ENCODE data around the gene FAM83D.

The FAM83D gene

DNA sequence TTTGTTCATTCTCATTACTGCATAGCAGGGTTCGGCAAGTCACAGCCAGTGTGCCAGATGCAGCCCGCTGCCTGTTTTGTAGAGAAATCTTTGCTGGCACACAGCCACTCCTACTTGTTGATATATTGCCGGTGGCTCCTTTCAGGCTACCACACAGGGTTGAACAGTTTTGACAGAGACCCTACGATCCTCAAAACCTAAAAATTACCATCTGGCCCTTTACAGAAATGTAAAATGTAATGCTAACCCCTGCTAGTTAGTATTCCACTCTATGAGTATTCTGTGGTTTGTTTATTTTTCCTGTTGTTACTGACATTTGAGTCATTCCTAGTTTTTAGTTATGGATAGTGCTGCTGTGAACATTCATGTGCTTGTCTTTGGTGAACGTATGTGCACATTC is 47.4 kb downstream of the FAM83D start:
- Histone ChIP-seq H4K20me1 (ENCODE audit: insufficient read depth, low read length) (no peaks in the 10 kb centered on the region), H3K79me2 (ENCODE audit: low read length) (no peaks in the 10 kb centered on the region), H3K36me3 (replicated peaks; ENCODE audit: insufficient read depth, low read length) (no peaks in the 10 kb centered on the region), H3K9ac (ENCODE audit: low read length) (no peak overlapping the region), H3K27me3 (replicated peaks; ENCODE audit: insufficient read depth, low read length) (no peaks in the 10 kb centered on the region), H3K4me2 (ENCODE audit: low read depth, low read length) (no peak overlapping the region), H2AFZ (ENCODE audit: low read length) (no peak overlapping the region), H3K27ac (ENCODE audit: low read length) (no peak overlapping the region), H3F3A (ENCODE audit: insufficient read depth, low read length) (no peaks in the 10 kb centered on the region), H3K4me1 (ENCODE audit: low read length) (no peaks in the 10 kb centered on the region), H3K9me2 (replicated peaks; ENCODE audit: insufficient read depth, low read length) (no peaks in the 10 kb centered on the region), H3K4me3 (ENCODE audit: low read length) (no peak overlapping the region), H3K9me3 (replicated peaks; ENCODE audit: insufficient read depth, low read length) (no peaks in the 10 kb centered on the region)
- DNase-seq = no peak
- TF ChIP-seq EZH2phosphoT487 (IDR thresholded peaks at IDR 0.05; ENCODE audit: low read length) (no peak), EZH2 (optimal IDR thresholded peaks at IDR 0.05; ENCODE audit: low read depth, low read length) (no peak)
- TF ChIP-seq, protein P1, sequence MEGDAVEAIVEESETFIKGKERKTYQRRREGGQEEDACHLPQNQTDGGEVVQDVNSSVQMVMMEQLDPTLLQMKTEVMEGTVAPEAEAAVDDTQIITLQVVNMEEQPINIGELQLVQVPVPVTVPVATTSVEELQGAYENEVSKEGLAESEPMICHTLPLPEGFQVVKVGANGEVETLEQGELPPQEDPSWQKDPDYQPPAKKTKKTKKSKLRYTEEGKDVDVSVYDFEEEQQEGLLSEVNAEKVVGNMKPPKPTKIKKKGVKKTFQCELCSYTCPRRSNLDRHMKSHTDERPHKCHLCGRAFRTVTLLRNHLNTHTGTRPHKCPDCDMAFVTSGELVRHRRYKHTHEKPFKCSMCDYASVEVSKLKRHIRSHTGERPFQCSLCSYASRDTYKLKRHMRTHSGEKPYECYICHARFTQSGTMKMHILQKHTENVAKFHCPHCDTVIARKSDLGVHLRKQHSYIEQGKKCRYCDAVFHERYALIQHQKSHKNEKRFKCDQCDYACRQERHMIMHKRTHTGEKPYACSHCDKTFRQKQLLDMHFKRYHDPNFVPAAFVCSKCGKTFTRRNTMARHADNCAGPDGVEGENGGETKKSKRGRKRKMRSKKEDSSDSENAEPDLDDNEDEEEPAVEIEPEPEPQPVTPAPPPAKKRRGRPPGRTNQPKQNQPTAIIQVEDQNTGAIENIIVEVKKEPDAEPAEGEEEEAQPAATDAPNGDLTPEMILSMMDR (IDR thresholded peaks at IDR 0.05; ENCODE audit: low read length) = no peak

GRCh38 chr20:38975539-38976120 is 49.4 kb downstream of the FAM83D start:
- no peaks in the 10 kb centered on the region for H3K27me3 ChIP-seq (replicated peaks; ENCODE audit: insufficient read depth, low read length)
- no peak for TF ChIP-seq EZH2phosphoT487 (IDR thresholded peaks at IDR 0.05; ENCODE audit: low read length)
- no peak for TF ChIP-seq EZH2 (optimal IDR thresholded peaks at IDR 0.05; ENCODE audit: low read depth, low read length)
- TF ChIP-seq, protein P1 (IDR thresholded peaks at IDR 0.05; ENCODE audit: low read length) = no peak
- no peaks in the 10 kb centered on the region for H4K20me1 ChIP-seq (ENCODE audit: insufficient read depth, low read length)
- H2AFZ ChIP-seq (ENCODE audit: low read length) = no peak overlapping the region
- H3K4me3 ChIP-seq (ENCODE audit: low read length) = no peak overlapping the region
- no peak overlapping the region for H3K4me2 ChIP-seq (ENCODE audit: low read depth, low read length)
- H3K4me1 ChIP-seq (ENCODE audit: low read length) = no peaks in the 10 kb centered on the region
- no peaks in the 10 kb centered on the region for H3K36me3 ChIP-seq (replicated peaks; ENCODE audit: insufficient read depth, low read length)
- H3K9me2 ChIP-seq (replicated peaks; ENCODE audit: insufficient read depth, low read length) = no peaks in the 10 kb centered on the region
- H3K9ac ChIP-seq (ENCODE audit: low read length) = no peak overlapping the region
- no peaks in the 10 kb centered on the region for H3K9me3 ChIP-seq (replicated peaks; ENCODE audit: insufficient read depth, low read length)
- H3F3A ChIP-seq (ENCODE audit: insufficient read depth, low read length) = no peaks in the 10 kb centered on the region
- H3K27ac ChIP-seq (ENCODE audit: low read length) = no peak overlapping the region
- no peak for DNase-seq
- H3K79me2 ChIP-seq (ENCODE audit: low read length) = peaks cover 4% of the 10 kb centered on the region; the same call in 1 of the 2 replicates

DNA sequence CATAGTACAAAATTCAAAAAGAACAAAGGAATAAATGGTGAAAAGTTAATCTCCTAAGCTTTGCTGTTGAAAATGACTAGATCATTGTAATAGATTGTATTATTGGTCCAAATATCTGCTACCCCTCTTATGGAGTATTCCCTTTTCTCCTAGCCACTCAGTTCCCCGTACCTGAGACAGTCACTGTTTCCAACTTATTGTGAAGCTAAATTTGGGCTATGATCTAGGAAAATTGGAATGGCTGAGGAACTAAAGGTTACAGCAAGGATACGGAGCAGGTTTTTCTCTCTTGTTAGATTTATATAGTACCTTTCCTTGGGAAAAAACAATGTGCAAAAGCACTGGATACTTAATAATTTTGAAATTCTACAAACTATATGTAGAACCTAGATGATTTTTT is 53.2 kb downstream of the FAM83D start:
- H3K79me2 ChIP-seq (ENCODE audit: low read length) = peaks cover 9% of the 10 kb centered on the region; the same call in 1 of the 2 replicates
- H4K20me1 ChIP-seq (ENCODE audit: insufficient read depth, low read length) = no peaks in the 10 kb centered on the region
- no peak for DNase-seq
- no peaks in the 10 kb centered on the region for H3F3A ChIP-seq (ENCODE audit: insufficient read depth, low read length)
- no peaks in the 10 kb centered on the region for H3K9me2 ChIP-seq (replicated peaks; ENCODE audit: insufficient read depth, low read length)
- TF ChIP-seq EZH2 (optimal IDR thresholded peaks at IDR 0.05; ENCODE audit: low read depth, low read length) = no peak
- TF ChIP-seq EZH2phosphoT487 (IDR thresholded peaks at IDR 0.05; ENCODE audit: low read length) = no peak
- TF ChIP-seq, protein P1 (IDR thresholded peaks at IDR 0.05; ENCODE audit: low read length) = no peak
- H3K27me3 ChIP-seq (replicated peaks; ENCODE audit: insufficient read depth, low read length) = no peaks in the 10 kb centered on the region
- H3K9me3 ChIP-seq (replicated peaks; ENCODE audit: insufficient read depth, low read length) = no peaks in the 10 kb centered on the region
- H3K4me1 ChIP-seq (ENCODE audit: low read length) = no peaks in the 10 kb centered on the region
- H3K4me3 ChIP-seq (ENCODE audit: low read length) = no peak overlapping the region
- H3K9ac ChIP-seq (ENCODE audit: low read length) = no peak overlapping the region
- no peak overlapping the region for H2AFZ ChIP-seq (ENCODE audit: low read length)
- H3K4me2 ChIP-seq (ENCODE audit: low read depth, low read length) = no peak overlapping the region
- no peaks in the 10 kb centered on the region for H3K36me3 ChIP-seq (replicated peaks; ENCODE audit: insufficient read depth, low read length)
- H3K27ac ChIP-seq (ENCODE audit: low read length) = no peak overlapping the region
